Mesendoderm (in vitro differentiated cells): ENCODE data around the gene CACNA1C.

Experiments used
- DNase-seq: peaks from one replicate; pipeline ENCODE4 v3.0.0; 2013
- H2AK5ac ChIP-seq: 2 replicates; pipeline ENCODE4 v1.6.1; 2013; ENCODE audit warnings: low read length, inconsistent platforms
- H2BK120ac ChIP-seq: 2 replicates; pipeline ENCODE4 v1.6.1; 2013; ENCODE audit warnings: low read depth, mild to moderate bottlenecking, low read length, moderate library complexity, mixed read lengths
- H2BK15ac ChIP-seq: replicated peaks from 2 replicates; pipeline ENCODE4 v1.6.1; 2013; ENCODE audit warnings: low read depth, mild to moderate bottlenecking, moderate library complexity
- H2BK5ac ChIP-seq: 2 replicates; pipeline ENCODE4 v1.6.1; 2013; ENCODE audit warnings: low read length, inconsistent platforms
- H3K18ac ChIP-seq: 2 replicates; pipeline ENCODE4 v1.6.1; 2013; ENCODE audit warnings: mild to moderate bottlenecking, low read length, mixed read lengths
- H3K23ac ChIP-seq: one replicate; pipeline ENCODE4 v1.6.1; 2013; ENCODE audit warnings: low read length
- H3K27ac ChIP-seq: 2 replicates; pipeline ENCODE4 v1.5.1; 2013; ENCODE audit warnings: low read depth, mild to moderate bottlenecking, inconsistent platforms, low read length, moderate library complexity
- H3K27me3 ChIP-seq: 2 replicates; pipeline ENCODE4 v1.6.1; 2013; ENCODE audit warnings: low read length, control low read depth, mild to moderate bottlenecking, inconsistent platforms; ENCODE audit not compliant: insufficient read depth, poor library complexity
- H3K36me3 ChIP-seq: 2 replicates; pipeline ENCODE4 v1.6.1; 2013; ENCODE audit warnings: low read length, inconsistent platforms; ENCODE audit not compliant: control insufficient read depth, insufficient read depth
- H3K4ac ChIP-seq: one replicate; pipeline ENCODE4 v1.6.1; 2013; ENCODE audit warnings: low read depth, mild to moderate bottlenecking, low read length, moderate library complexity
- H3K4me1 ChIP-seq: 2 replicates; pipeline ENCODE4 v1.6.1; 2013; ENCODE audit warnings: low read depth, low read length, inconsistent platforms; ENCODE audit not compliant: control insufficient read depth
- H3K4me2 ChIP-seq: 2 replicates; pipeline ENCODE4 v1.6.1; 2013; ENCODE audit warnings: low read length
- H3K4me3 ChIP-seq: 2 replicates; pipeline ENCODE4 v1.5.1; 2013; ENCODE audit warnings: mild to moderate bottlenecking, low read length
- H3K56ac ChIP-seq: one replicate; pipeline ENCODE4 v1.6.1; 2013; ENCODE audit warnings: low read length
- H3K79me1 ChIP-seq: 2 replicates; pipeline ENCODE4 v1.6.1; 2013; ENCODE audit warnings: low read length, inconsistent platforms
- H3K79me2 ChIP-seq: 2 replicates; pipeline ENCODE4 v1.6.1; 2013; ENCODE audit warnings: mild to moderate bottlenecking, low read length; ENCODE audit not compliant: control insufficient read depth, insufficient read depth
- H3K9ac ChIP-seq: 2 replicates; pipeline ENCODE4 v1.6.1; 2013; ENCODE audit warnings: low read length, inconsistent platforms
- H4K5ac ChIP-seq: one replicate; pipeline ENCODE4 v1.6.1; 2013; ENCODE audit warnings: low read length
- H4K8ac ChIP-seq: one replicate; pipeline ENCODE4 v1.6.1; 2013; ENCODE audit warnings: low read depth, mild to moderate bottlenecking, control low read depth, low read length, moderate library complexity
- WGBS: extraction: QIAGEN DNeasy Blood & Tissue Kit; methylation state at CpG from one replicate; pipeline ENCODE4 v1.1.7; 2013; ENCODE audit warnings: low lambda C conversion rate, missing lambda C conversion rate; ENCODE audit not compliant: insufficient coverage; ENCODE audit errors: extremely low coverage; 5-methylcytosine and 5-hydroxymethylcytosine counted together

CACNA1C gene

DNA sequence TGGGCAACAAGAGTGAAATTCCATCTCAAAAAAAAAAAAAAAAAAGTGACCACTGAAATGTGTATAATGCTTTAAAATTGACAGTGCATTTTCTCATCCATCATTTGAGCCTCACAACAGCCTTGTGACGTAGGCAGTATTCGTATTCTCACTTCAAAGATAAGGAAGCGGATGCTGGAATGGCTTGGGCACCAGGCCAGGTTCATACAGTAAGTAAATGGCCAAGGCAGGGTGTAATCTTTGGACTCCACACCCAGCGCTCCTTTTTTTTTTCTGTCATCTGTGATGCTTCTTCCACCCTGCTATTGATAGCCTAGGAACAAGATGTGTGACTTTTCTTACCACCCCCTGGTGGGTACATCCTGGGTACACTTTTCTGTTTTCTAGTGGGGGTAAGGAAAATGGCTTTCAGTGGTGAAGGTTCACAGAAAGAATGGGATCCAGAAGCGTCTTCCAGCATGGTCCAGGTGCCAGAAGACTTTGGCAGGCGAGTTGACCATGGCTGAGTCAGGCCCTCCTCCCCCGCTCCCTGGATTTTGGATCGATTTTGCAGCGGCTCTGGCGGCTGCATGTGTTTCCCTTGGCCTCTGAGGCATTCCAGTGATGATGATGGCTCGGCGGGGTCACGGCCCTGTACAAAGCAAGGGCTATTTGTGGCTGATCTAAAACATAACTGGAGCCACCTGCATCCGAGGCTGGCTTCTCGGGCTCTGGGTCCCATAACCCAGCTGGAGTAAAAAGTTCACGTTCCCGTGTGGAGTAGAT is 110.6 kb downstream of the CACNA1C start:
- Histone ChIP-seq H3K79me1 (no peaks in the 10 kb centered on the region), H3K9ac (no peak overlapping the region), H3K4me1 (no peaks in the 10 kb centered on the region), H4K5ac (no peak overlapping the region), H3K23ac (no peak overlapping the region), H3K36me3 (no peaks in the 10 kb centered on the region), H3K27me3 (no peaks in the 10 kb centered on the region), H2AK5ac (no peak overlapping the region), H3K56ac (no peak overlapping the region), H2BK15ac (no peak overlapping the region), H3K18ac (no peak overlapping the region), H2BK5ac (no peak overlapping the region), H3K4me2 (no peak overlapping the region), H3K27ac (no peak overlapping the region), H3K4me3 (no peak overlapping the region), H3K4ac (no peak overlapping the region), H3K79me2 (no peaks in the 10 kb centered on the region), H4K8ac (no peak overlapping the region), H2BK120ac (no peak overlapping the region)
- WGBS: no CpG with 5 or more reads among the region's 17 CpGs
- DNase-seq: no peak

DNA sequence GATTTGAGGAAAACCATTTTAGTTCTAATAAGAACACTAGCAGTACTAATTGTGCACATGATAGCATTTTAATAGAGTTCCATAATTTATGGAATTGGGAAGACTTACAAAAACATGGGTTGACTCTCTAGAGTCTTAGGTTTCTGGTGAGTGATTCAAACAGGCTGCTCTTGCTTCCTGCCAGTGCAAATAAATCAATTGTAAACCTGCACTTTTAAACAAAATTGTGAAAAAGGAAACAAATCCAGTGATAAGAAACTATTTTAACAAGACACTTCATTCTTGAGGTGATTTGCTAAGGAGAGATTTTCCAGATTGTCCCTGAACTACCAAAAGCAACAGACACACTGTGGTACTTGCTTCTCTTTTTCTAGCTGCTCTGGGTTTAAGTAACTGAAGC is 112.2 kb downstream of the CACNA1C start:
- Histone ChIP-seq H3K4ac (no peak overlapping the region), H2BK5ac (no peak overlapping the region), H4K8ac (no peak overlapping the region), H3K18ac (no peak overlapping the region), H3K4me2 (no peak overlapping the region), H3K4me1 (no peaks in the 10 kb centered on the region), H3K23ac (no peak overlapping the region), H2BK15ac (no peak overlapping the region), H3K79me1 (no peaks in the 10 kb centered on the region), H3K56ac (no peak overlapping the region), H3K4me3 (no peak overlapping the region), H3K79me2 (no peaks in the 10 kb centered on the region), H2AK5ac (no peak overlapping the region), H3K36me3 (no peaks in the 10 kb centered on the region), H4K5ac (no peak overlapping the region), H2BK120ac (no peak overlapping the region), H3K27me3 (no peaks in the 10 kb centered on the region), H3K9ac (no peak overlapping the region), H3K27ac (no peak overlapping the region)
- DNase-seq: no peak

DNA sequence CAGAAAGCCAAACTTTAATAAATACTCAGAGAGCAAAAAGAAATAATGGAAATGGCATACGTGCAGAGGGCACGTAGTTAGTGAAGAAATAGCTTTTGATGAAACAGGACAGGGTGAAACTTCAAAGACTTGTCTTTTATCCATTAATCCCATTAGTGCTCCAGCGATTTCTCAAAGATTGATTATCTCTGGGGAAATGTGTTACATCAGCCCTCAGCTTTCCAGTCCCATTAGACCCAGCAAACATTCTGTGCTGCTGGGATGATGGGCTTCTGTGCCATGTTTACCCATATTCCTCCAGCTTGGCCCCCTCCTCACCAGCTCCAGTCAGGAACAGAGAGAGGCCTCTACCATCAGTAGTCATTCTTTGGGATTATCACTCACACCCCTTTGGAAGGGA is 113.1 kb downstream of the CACNA1C start:
- Histone ChIP-seq H3K9ac (no peak overlapping the region), H3K4ac (no peak overlapping the region), H3K79me1 (no peaks in the 10 kb centered on the region), H3K27me3 (no peaks in the 10 kb centered on the region), H2BK15ac (no peak overlapping the region), H3K4me3 (no peak overlapping the region), H3K4me1 (peaks cover 3% of the 10 kb centered on the region), H3K27ac (no peak overlapping the region), H2AK5ac (no peak overlapping the region), H2BK5ac (no peak overlapping the region), H3K36me3 (no peaks in the 10 kb centered on the region), H3K79me2 (no peaks in the 10 kb centered on the region), H3K18ac (no peak overlapping the region), H2BK120ac (no peak overlapping the region), H3K23ac (no peak overlapping the region), H3K56ac (no peak overlapping the region), H4K5ac (no peak overlapping the region), H3K4me2 (no peak overlapping the region), H4K8ac (no peak overlapping the region)
- WGBS: no CpG with 5 or more reads among the region's 3 CpGs
- DNase-seq: no peak

DNA sequence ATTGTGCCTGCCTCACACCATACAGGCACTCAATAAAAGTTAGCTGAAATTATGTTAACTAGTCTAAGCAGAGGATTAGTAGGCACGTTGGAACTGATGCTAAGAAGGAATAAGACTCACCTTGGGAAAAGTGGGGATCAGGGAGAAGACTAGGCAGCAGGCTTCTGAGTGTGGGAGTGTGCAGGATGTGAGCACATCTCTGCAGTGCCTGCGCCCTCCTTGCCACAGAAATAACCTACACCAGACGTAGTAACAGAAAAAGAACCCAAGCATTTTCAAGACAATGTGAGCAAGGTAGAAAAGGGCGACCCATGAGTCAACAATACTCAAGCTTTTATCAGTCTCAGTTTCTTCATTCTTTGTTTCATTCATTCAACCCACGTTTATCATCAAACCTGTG is 113.9 kb downstream of the CACNA1C start:
- no peak overlapping the region for H3K9ac ChIP-seq
- H2BK120ac ChIP-seq: no peak overlapping the region
- no peak overlapping the region for H4K8ac ChIP-seq
- H3K4me2 ChIP-seq: no peak overlapping the region
- H2BK5ac ChIP-seq: no peak overlapping the region
- H3K27ac ChIP-seq: no peak overlapping the region
- H3K4me3 ChIP-seq: no peak overlapping the region
- no CpG with 5 or more reads among the region's 5 CpGs for WGBS
- H3K36me3 ChIP-seq: no peaks in the 10 kb centered on the region
- no peaks in the 10 kb centered on the region for H3K27me3 ChIP-seq
- no peak overlapping the region for H2AK5ac ChIP-seq
- H4K5ac ChIP-seq: no peak overlapping the region
- no peak for DNase-seq
- H3K79me1 ChIP-seq: no peaks in the 10 kb centered on the region
- peaks cover 10% of the 10 kb centered on the region for H3K4me1 ChIP-seq
- H3K18ac ChIP-seq: no peak overlapping the region
- no peaks in the 10 kb centered on the region for H3K79me2 ChIP-seq
- H2BK15ac ChIP-seq: no peak overlapping the region
- H3K23ac ChIP-seq: no peak overlapping the region
- no peak overlapping the region for H3K56ac ChIP-seq
- H3K4ac ChIP-seq: no peak overlapping the region

DNA sequence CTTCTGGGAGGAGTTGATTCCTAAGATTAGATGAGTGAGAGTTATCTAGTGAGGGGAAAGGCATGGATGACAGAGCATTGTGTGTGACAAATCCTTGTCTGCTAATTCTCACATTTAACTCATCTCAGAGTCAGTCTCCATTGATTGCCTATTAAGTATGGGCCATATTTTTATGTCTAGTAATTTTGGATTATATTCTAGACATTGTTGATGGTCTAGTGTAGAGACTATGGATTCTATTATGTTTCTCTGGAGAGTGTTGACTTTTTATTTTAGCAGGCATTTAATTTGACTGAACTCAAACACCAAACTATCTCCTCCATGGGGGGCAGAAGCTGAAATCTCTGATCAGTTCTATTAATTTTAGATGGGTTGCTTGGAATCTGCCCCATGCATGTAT is 114.4 kb downstream of the CACNA1C start:
- Histone ChIP-seq H2BK15ac (no peak overlapping the region), H3K79me2 (no peaks in the 10 kb centered on the region)

DNA sequence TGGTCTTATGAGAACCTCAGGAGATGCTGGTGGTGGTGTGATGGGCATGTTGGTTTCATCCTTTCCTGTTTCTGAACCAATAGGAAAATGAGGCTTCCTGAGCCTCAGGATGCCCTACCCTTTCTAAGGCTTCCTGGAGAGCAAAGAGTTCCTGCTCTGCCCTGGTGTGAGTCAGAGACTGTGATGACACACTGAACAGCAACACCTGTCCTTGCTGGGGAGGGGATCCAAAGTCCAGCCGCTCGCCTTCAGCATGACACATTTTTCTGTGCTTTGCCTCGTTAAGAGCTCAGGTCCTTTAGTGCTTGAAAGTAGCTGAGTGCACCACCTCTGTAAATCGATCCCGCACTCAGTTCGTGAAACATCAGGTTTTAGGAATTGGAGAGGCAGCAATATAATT is 116.0 kb downstream of the CACNA1C start:
- Histone ChIP-seq H3K27me3 (no peaks in the 10 kb centered on the region), H4K8ac (no peak overlapping the region), H4K5ac (no peak overlapping the region), H2BK15ac (no peak overlapping the region), H3K9ac (no peak overlapping the region), H2BK120ac (no peak overlapping the region), H2AK5ac (no peak overlapping the region), H3K23ac (no peak overlapping the region), H3K79me2 (no peaks in the 10 kb centered on the region), H3K4me1 (peaks cover 17% of the 10 kb centered on the region), H2BK5ac (no peak overlapping the region), H3K18ac (no peak overlapping the region), H3K4ac (no peak overlapping the region), H3K4me3 (no peak overlapping the region), H3K36me3 (no peaks in the 10 kb centered on the region), H3K56ac (no peak overlapping the region), H3K79me1 (no peaks in the 10 kb centered on the region), H3K27ac (no peak overlapping the region), H3K4me2 (no peak overlapping the region)
- WGBS: no CpG with 5 or more reads among the region's 6 CpGs
- no peak for DNase-seq

More for the DNA sequence above, 114.4 kb downstream of the CACNA1C start:
- H3K23ac ChIP-seq: no peak overlapping the region
- no peak overlapping the region for H2BK120ac ChIP-seq
- no peaks in the 10 kb centered on the region for H3K36me3 ChIP-seq
- H3K27ac ChIP-seq: no peak overlapping the region
- no peaks in the 10 kb centered on the region for H3K27me3 ChIP-seq
- H3K18ac ChIP-seq: no peak overlapping the region
- no peak overlapping the region for H3K4me2 ChIP-seq
- DNase-seq: no peak
- no peaks in the 10 kb centered on the region for H3K79me1 ChIP-seq
- no peak overlapping the region for H2AK5ac ChIP-seq
- no peak overlapping the region for H4K8ac ChIP-seq
- no peak overlapping the region for H3K9ac ChIP-seq
- H3K4me3 ChIP-seq: no peak overlapping the region
- peaks cover 13% of the 10 kb centered on the region for H3K4me1 ChIP-seq
- H3K56ac ChIP-seq: no peak overlapping the region
- no peak overlapping the region for H4K5ac ChIP-seq
- H2BK5ac ChIP-seq: no peak overlapping the region
- H3K4ac ChIP-seq: no peak overlapping the region
